ENCODE results near the gene LGI1.

Gene LGI1

DNA sequence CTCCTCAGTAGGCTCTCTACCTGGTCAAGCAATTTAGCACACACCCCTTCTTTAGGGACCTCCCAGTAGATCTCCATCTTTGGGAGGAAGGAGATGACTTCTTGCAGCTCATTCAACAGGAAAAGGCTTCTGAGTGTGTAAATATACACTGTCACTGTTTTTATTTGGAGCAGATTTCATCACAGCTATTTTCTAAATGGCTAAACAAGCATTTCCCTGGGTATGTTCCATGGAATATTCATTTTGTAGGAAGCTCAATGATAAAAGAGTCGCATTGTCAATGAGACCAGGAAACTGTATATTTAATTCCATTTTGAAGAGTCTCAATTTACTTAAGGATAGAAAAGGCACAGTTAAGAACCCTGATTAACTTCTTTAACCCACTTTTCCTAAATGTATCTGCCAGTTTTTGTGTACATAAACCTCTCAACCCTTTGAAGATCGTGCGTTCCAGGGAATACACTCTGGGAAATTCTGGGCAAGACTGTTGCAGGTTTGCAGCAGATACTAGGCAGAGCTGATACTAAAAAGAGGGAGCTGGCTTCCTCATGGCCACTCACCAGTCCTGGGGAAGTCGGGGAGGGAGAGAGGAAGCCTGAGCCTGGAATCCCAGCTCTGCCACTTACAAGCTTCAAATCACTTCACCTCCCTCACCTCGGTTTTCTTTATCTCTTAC is 10.1 kb downstream of the LGI1 start:
- Mint-ChIP-seq H3K4me3 (no peak overlapping the region), H3K9me3 (no peaks in the 10 kb centered on the region), H3K36me3 (ENCODE audit: low read depth) (no peaks in the 10 kb centered on the region), H3K27me3 (ENCODE audit: low read depth) (peaks cover 22% of the 10 kb centered on the region), H3K4me1 (ENCODE audit: low read depth) (no peaks in the 10 kb centered on the region), H3K27ac (no peak overlapping the region)

DNA sequence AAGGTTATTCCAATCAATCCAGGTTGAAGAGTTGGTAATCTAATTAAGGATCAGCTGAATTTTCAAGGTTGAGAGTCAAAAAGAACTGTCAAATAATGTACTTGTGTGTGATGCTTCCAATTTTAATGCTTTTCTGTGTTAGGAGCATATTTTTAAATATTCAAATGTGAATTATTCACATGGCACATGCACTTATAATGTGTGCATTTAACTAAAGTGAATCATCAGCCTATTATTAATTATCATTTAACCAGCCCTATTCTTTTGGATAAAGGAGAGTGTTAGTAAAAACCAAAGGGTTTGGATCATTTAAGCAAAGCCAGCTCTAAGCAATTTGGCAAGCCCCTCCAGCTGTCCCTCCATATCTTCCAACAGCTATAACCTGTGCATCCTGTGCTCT is 11.2 kb downstream of the LGI1 start:
- H3K27ac Mint-ChIP-seq, result no peak overlapping the region
- H3K4me1 Mint-ChIP-seq (ENCODE audit: low read depth), result no peaks in the 10 kb centered on the region
- no peaks in the 10 kb centered on the region for H3K36me3 Mint-ChIP-seq (ENCODE audit: low read depth)
- no peak overlapping the region for H3K4me3 Mint-ChIP-seq
- H3K27me3 Mint-ChIP-seq (ENCODE audit: low read depth), result peaks cover 14% of the 10 kb centered on the region
- H3K9me3 Mint-ChIP-seq, result no peaks in the 10 kb centered on the region

GRCh38 chr10:93771354-93771753 is 13.6 kb downstream of the LGI1 start:
- H3K27me3 Mint-ChIP-seq (ENCODE audit: low read depth), result peaks cover 10% of the 10 kb centered on the region
- H3K9me3 Mint-ChIP-seq, result no peaks in the 10 kb centered on the region
- H3K4me3 Mint-ChIP-seq, result no peak overlapping the region
- no peak overlapping the region for H3K27ac Mint-ChIP-seq
- H3K36me3 Mint-ChIP-seq (ENCODE audit: low read depth), result no peaks in the 10 kb centered on the region
- no peaks in the 10 kb centered on the region for H3K4me1 Mint-ChIP-seq (ENCODE audit: low read depth)

- Mint-ChIP-seq H3K9me3 (no peaks in the 10 kb centered on the region), H3K4me3 (no peak overlapping the region), H3K4me1 (ENCODE audit: low read depth) (no peaks in the 10 kb centered on the region), H3K27me3 (ENCODE audit: low read depth) (peaks cover 4% of the 10 kb centered on the region), H3K36me3 (ENCODE audit: low read depth) (no peaks in the 10 kb centered on the region), H3K27ac (no peak overlapping the region)
Measured at GRCh38 chr10:93773120-93773519, 15.4 kb downstream of the LGI1 start.

DNA sequence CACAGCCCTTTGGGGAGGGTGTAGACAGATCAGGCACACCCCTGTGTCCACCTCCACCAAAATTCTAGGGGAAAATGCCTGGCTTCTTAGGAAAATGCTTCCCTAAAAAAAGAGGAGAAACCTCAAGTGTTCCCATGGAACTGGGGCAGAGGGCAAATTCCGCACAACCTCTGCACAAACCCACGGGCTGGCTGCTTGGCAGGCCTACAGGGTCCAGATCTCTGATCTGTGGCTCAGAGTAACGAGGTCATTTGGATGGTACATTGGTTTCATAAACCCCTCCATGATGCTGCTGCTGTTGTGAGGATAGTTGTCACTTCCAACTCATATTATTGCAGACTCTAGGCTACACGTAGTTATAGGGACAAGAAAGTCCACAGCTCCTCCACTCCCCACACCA is 16.0 kb downstream of the LGI1 start:
- Mint-ChIP-seq H3K4me1 (ENCODE audit: low read depth) (no peaks in the 10 kb centered on the region), H3K9me3 (no peaks in the 10 kb centered on the region), H3K4me3 (no peak overlapping the region), H3K27me3 (ENCODE audit: low read depth) (peaks cover 4% of the 10 kb centered on the region), H3K27ac (no peak overlapping the region), H3K36me3 (ENCODE audit: low read depth) (no peaks in the 10 kb centered on the region)

DNA sequence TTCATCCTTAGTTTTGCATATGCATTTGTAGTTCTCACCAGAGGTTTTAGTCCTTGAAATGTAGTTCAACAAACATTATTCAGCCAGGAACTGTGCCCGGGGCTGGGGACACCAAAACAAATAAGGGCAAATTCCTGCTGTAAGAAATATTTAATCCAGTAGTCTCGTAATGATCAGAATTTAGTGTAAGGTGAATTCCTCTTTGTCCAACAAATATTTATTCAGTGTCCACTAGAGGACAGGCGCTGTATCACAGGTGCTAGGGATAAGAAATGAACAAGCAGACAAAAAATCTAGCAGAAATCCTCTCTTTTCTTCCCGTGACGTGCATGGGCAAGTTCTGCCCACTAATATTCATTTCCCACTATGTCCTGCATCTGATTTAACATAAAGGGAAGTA is 17.6 kb downstream of the LGI1 start:
- Mint-ChIP-seq H3K4me1 (ENCODE audit: low read depth) (no peaks in the 10 kb centered on the region), H3K36me3 (ENCODE audit: low read depth) (no peaks in the 10 kb centered on the region), H3K27ac (no peak overlapping the region), H3K4me3 (no peak overlapping the region), H3K9me3 (no peaks in the 10 kb centered on the region), H3K27me3 (ENCODE audit: low read depth) (peaks cover 5% of the 10 kb centered on the region)

DNA sequence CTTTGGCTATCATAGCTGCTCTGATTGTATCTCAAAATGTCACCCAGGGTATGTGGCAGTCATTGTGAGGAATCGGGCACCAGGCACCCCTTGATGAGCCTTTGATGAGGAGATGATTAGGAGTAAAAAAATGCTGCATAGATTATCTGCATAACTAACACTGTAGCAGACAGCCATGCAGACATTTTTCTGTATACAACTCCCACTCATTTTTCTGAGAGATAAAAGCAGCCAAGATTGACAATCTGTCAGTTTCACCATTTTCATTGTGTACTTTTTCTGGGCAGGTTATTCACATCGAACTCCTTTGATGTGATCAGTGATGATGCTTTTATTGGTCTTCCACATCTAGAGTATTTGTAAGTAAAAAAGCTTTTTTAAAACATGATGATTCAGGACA is 19.4 kb downstream of the LGI1 start:
- H3K36me3 Mint-ChIP-seq (ENCODE audit: low read depth), result no peaks in the 10 kb centered on the region
- H3K27me3 Mint-ChIP-seq (ENCODE audit: low read depth), result peaks cover 5% of the 10 kb centered on the region
- no peaks in the 10 kb centered on the region for H3K9me3 Mint-ChIP-seq
- H3K4me3 Mint-ChIP-seq, result no peak overlapping the region
- no peak overlapping the region for H3K27ac Mint-ChIP-seq
- H3K4me1 Mint-ChIP-seq (ENCODE audit: low read depth), result no peaks in the 10 kb centered on the region

GRCh38 chr10:93784059-93784458 is 26.3 kb downstream of the LGI1 start:
- Mint-ChIP-seq H3K27me3 (ENCODE audit: low read depth) (peaks cover 1% of the 10 kb centered on the region), H3K9me3 (no peaks in the 10 kb centered on the region), H3K4me1 (ENCODE audit: low read depth) (no peaks in the 10 kb centered on the region), H3K4me3 (no peak overlapping the region), H3K27ac (no peak overlapping the region), H3K36me3 (ENCODE audit: low read depth) (no peaks in the 10 kb centered on the region)

- Mint-ChIP-seq H3K27ac (no peak overlapping the region), H3K36me3 (ENCODE audit: low read depth) (no peaks in the 10 kb centered on the region), H3K27me3 (ENCODE audit: low read depth) (peaks cover 6% of the 10 kb centered on the region), H3K9me3 (no peaks in the 10 kb centered on the region), H3K4me3 (no peak overlapping the region), H3K4me1 (ENCODE audit: low read depth) (no peaks in the 10 kb centered on the region)
Measured at GRCh38 chr10:93788413-93789208, 30.9 kb downstream of the LGI1 start.

DNA sequence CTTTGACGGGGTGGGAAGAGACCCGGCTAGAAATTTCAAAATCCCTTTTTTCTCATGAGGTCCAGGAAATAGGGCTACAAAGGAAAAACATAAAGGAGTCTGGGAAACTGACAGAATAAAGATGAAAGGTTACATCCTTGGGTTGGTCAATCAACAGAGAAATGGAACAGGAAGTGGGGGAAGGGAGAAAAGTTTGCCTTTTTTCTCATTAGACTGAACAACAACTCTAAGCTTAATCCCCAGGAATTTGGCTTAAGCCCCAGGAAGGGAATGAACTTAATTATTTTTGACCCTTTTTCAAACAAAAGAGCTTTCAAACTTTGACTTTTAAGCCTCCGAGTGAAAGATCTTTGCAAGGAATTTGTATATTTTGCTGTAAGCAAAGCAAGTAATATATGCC is 32.7 kb downstream of the LGI1 start:
- Mint-ChIP-seq H3K27ac (no peak overlapping the region), H3K4me3 (no peak overlapping the region), H3K36me3 (ENCODE audit: low read depth) (no peaks in the 10 kb centered on the region), H3K27me3 (ENCODE audit: low read depth) (peaks cover 6% of the 10 kb centered on the region), H3K9me3 (no peaks in the 10 kb centered on the region), H3K4me1 (ENCODE audit: low read depth) (no peaks in the 10 kb centered on the region)

GRCh38 chr10:93796167-93796566 is 38.4 kb downstream of the LGI1 start:
- Mint-ChIP-seq H3K27ac (no peak overlapping the region), H3K27me3 (ENCODE audit: low read depth) (peaks cover 9% of the 10 kb centered on the region), H3K9me3 (no peaks in the 10 kb centered on the region), H3K4me1 (ENCODE audit: low read depth) (no peaks in the 10 kb centered on the region), H3K36me3 (ENCODE audit: low read depth) (no peaks in the 10 kb centered on the region), H3K4me3 (no peak overlapping the region)

DNA sequence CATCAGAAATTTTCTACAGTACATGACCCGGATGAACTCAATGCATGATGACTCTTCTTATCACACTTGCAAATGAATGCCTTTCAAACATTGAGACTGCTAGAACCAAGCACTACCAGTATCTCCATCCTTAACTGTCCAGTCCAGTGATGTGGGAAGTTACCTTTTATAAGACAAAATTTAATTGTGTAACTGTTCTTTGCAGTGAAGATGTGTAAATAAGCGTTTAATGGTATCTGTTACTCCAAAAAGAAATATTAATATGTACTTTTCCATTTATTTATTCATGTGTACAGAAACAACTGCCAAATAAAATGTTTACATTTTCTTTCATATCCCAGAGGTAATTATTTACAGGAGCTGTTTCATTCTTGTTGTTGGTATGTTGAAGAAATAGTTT is 40.1 kb downstream of the LGI1 start:
- Mint-ChIP-seq H3K4me1 (ENCODE audit: low read depth) (no peaks in the 10 kb centered on the region), H3K27ac (no peak overlapping the region)

GRCh38 chr10:93799155-93799708 is 41.5 kb downstream of the LGI1 start:
- H3K4me3 Mint-ChIP-seq, result no peak overlapping the region
- H3K36me3 Mint-ChIP-seq (ENCODE audit: low read depth), result no peaks in the 10 kb centered on the region
- no peaks in the 10 kb centered on the region for H3K4me1 Mint-ChIP-seq (ENCODE audit: low read depth)
- H3K27me3 Mint-ChIP-seq (ENCODE audit: low read depth), result peaks cover 9% of the 10 kb centered on the region
- H3K9me3 Mint-ChIP-seq, result no peaks in the 10 kb centered on the region
- no peak overlapping the region for H3K27ac Mint-ChIP-seq

More for the DNA sequence above, 40.1 kb downstream of the LGI1 start:
- no peaks in the 10 kb centered on the region for H3K9me3 Mint-ChIP-seq
- peaks cover 9% of the 10 kb centered on the region for H3K27me3 Mint-ChIP-seq (ENCODE audit: low read depth)
- H3K4me3 Mint-ChIP-seq, result no peak overlapping the region
- no peaks in the 10 kb centered on the region for H3K36me3 Mint-ChIP-seq (ENCODE audit: low read depth)

- Mint-ChIP-seq H3K4me3 (no peak overlapping the region), H3K27ac (no peak overlapping the region), H3K36me3 (ENCODE audit: low read depth) (no peaks in the 10 kb centered on the region), H3K9me3 (no peaks in the 10 kb centered on the region), H3K4me1 (ENCODE audit: low read depth) (no peaks in the 10 kb centered on the region), H3K27me3 (ENCODE audit: low read depth) (peaks cover 13% of the 10 kb centered on the region)
Measured at GRCh38 chr10:93804200-93804599, 46.5 kb downstream of the LGI1 start.

- Mint-ChIP-seq H3K36me3 (ENCODE audit: low read depth) (no peaks in the 10 kb centered on the region), H3K27ac (no peak overlapping the region), H3K9me3 (no peaks in the 10 kb centered on the region), H3K27me3 (ENCODE audit: low read depth) (peaks cover 10% of the 10 kb centered on the region), H3K4me1 (ENCODE audit: low read depth) (no peaks in the 10 kb centered on the region), H3K4me3 (no peak overlapping the region)
Measured at GRCh38 chr10:93806903-93807302, 49.2 kb downstream of the LGI1 start.

Measured in T-helper 1 cell treated with Interleukin-12 subunit alpha and Interleukin-12 subunit beta and Interleukin-4 antibody, amounts not matched to agents 30 μg/mL and 1 μg/mL, for 36 hours (primary cell).